H9 (cell line): ENCODE data around the gene FKBP8. TPM values are rescaled to one million over a fixed set of nuclear protein-coding genes. Genes with fewer than 3 reads are reported as not detected.
A peak's percentile ranks its signal among the peaks of the same experiment; 100 is the strongest.

ENCODE experiments used
- DNase-seq: peaks from one replicate; pipeline ENCODE4 v3.0.0-alpha.2; 2017
- H2AFZ ChIP-seq: one replicate; pipeline ENCODE4 v1.6.1; 2013; ENCODE audit warnings: mild to moderate bottlenecking, low read length, control low read depth, moderate library complexity
- H2AK5ac ChIP-seq: 2 replicates; pipeline ENCODE4 v1.6.1; 2013; ENCODE audit warnings: low read length, control low read depth, mixed read lengths; ENCODE audit not compliant: insufficient read length
- H2BK120ac ChIP-seq: one replicate; pipeline ENCODE4 v1.6.1; 2013; ENCODE audit warnings: low read depth, mild to moderate bottlenecking, low read length, control low read depth, inconsistent platforms; ENCODE audit not compliant: poor library complexity, severe bottlenecking
- H2BK12ac ChIP-seq: 2 replicates; pipeline ENCODE4 v1.6.1; 2013; ENCODE audit warnings: low read length, control low read depth, mixed read lengths, low read depth; ENCODE audit not compliant: insufficient read length
- H2BK15ac ChIP-seq: 2 replicates; pipeline ENCODE4 v1.6.1; 2013; ENCODE audit warnings: low read depth, low read length, control low read depth
- H2BK20ac ChIP-seq: one replicate; pipeline ENCODE4 v1.6.1; 2013; ENCODE audit warnings: low read depth, mild to moderate bottlenecking, low read length, control low read depth, inconsistent platforms; ENCODE audit not compliant: poor library complexity, severe bottlenecking
- H2BK5ac ChIP-seq: 2 replicates; pipeline ENCODE4 v1.6.1; 2013; ENCODE audit warnings: low read length, control low read depth, mixed read lengths; ENCODE audit not compliant: insufficient read length
- H3K14ac ChIP-seq: 2 replicates; pipeline ENCODE4 v1.6.1; 2013; ENCODE audit warnings: low read length, control low read depth; ENCODE audit not compliant: insufficient read depth
- H3K18ac ChIP-seq: 2 replicates; pipeline ENCODE4 v1.6.1; 2013; ENCODE audit warnings: low read depth, mild to moderate bottlenecking, mixed read lengths, low read length, control low read depth; ENCODE audit not compliant: insufficient read length
- H3K23ac ChIP-seq: 2 replicates; pipeline ENCODE4 v1.6.1; 2013; ENCODE audit warnings: low read length, control low read depth, mixed read lengths, low read depth; ENCODE audit not compliant: insufficient read length
- H3K23me2 ChIP-seq: 2 replicates; pipeline ENCODE4 v1.6.1; 2013; ENCODE audit warnings: low read depth, mild to moderate bottlenecking, mixed read lengths, low read length, control low read depth; ENCODE audit not compliant: insufficient read length, poor library complexity, severe bottlenecking
- H3K27ac ChIP-seq: 2 replicates; pipeline ENCODE4 v1.5.1; 2013; ENCODE audit warnings: low read length, control low read depth, mixed read lengths, low read depth; ENCODE audit not compliant: insufficient read length
- H3K27me3 ChIP-seq: 2 replicates; pipeline ENCODE4 v1.6.1; 2013; ENCODE audit warnings: low read length, control low read depth, inconsistent platforms; ENCODE audit not compliant: insufficient read depth
- H3K4ac ChIP-seq: 2 replicates; pipeline ENCODE4 v1.6.1; 2013; ENCODE audit warnings: low read depth, mild to moderate bottlenecking, control low read depth, inconsistent platforms, low read length, moderate library complexity
- H3K4me1 ChIP-seq: 2 replicates; pipeline ENCODE4 v1.6.1; 2013; ENCODE audit warnings: low read length, control low read depth, inconsistent platforms; ENCODE audit not compliant: insufficient read depth
- H3K4me2 ChIP-seq: 2 replicates; pipeline ENCODE4 v1.6.1; 2013; ENCODE audit warnings: low read length, control low read depth, mixed read lengths; ENCODE audit not compliant: insufficient read length, insufficient read depth
- H3K56ac ChIP-seq: 2 replicates; pipeline ENCODE4 v1.6.1; 2013; ENCODE audit warnings: low read depth, mild to moderate bottlenecking, mixed read lengths, low read length, control low read depth; ENCODE audit not compliant: insufficient read length
- H3K79me1 ChIP-seq: 2 replicates; pipeline ENCODE4 v1.6.1; 2013; ENCODE audit warnings: low read depth, mild to moderate bottlenecking, moderate library complexity, low read length, control low read depth, inconsistent platforms; ENCODE audit not compliant: insufficient read depth, poor library complexity, severe bottlenecking
- H3K79me2 ChIP-seq: 2 replicates; pipeline ENCODE4 v1.6.1; 2013; ENCODE audit warnings: low read length, control low read depth, inconsistent platforms; ENCODE audit not compliant: insufficient read depth
- H3K9ac ChIP-seq: 2 replicates; pipeline ENCODE4 v1.6.1; 2013; ENCODE audit warnings: low read length, control low read depth, mixed read lengths; ENCODE audit not compliant: insufficient read length; ENCODE audit errors: extremely low read depth
- H3K9me3 ChIP-seq: one replicate; pipeline ENCODE4 v1.6.1; 2013; ENCODE audit warnings: low read depth, low read length, inconsistent platforms; ENCODE audit not compliant: control insufficient read depth
- H3T11ph ChIP-seq: one replicate; pipeline ENCODE4 v1.6.1; 2013; ENCODE audit warnings: mild to moderate bottlenecking, low read length, control low read depth, inconsistent platforms
- H4K20me1 ChIP-seq: one replicate; pipeline ENCODE4 v1.6.1; 2013; ENCODE audit not compliant: control insufficient read depth, insufficient read length, insufficient read depth
- H4K5ac ChIP-seq: 2 replicates; pipeline ENCODE4 v1.6.1; 2013; ENCODE audit warnings: low read depth, mild to moderate bottlenecking, mixed read lengths, low read length, control low read depth; ENCODE audit not compliant: insufficient read length
- H4K8ac ChIP-seq: replicated peaks from 2 replicates; pipeline ENCODE4 v1.6.1; 2013; ENCODE audit warnings: low read length, control low read depth, mixed read lengths, low read depth; ENCODE audit not compliant: insufficient read length
- H4K91ac ChIP-seq: 2 replicates; pipeline ENCODE4 v1.6.1; 2013; ENCODE audit warnings: low read depth, mild to moderate bottlenecking, moderate library complexity, mixed read lengths, low read length, control low read depth; ENCODE audit not compliant: insufficient read length
- H3K27ac Mint-ChIP-seq, 3 experiments: 2 replicates in 2 of 3; 3 replicates in 1 of 3; pipeline ENCODE4 v1.8.0; 2020 to 2021; ENCODE audit warnings: mixed read lengths in 3 of 3, mild to moderate bottlenecking in 1 of 3, moderate library complexity in 1 of 3
- H3K27me3 Mint-ChIP-seq: 2 replicates; pipeline ENCODE4 v1.8.0; 2021; ENCODE audit warnings: low read depth, mild to moderate bottlenecking, moderate library complexity, mixed read lengths
- H3K36me3 Mint-ChIP-seq, 3 experiments: 2 replicates in 2 of 3; 3 replicates in 1 of 3; pipeline ENCODE4 v1.8.0; 2020 to 2021; ENCODE audit warnings: low read depth in 3 of 3, mixed read lengths in 3 of 3; ENCODE audit not compliant: insufficient read depth in 1 of 3
- H3K4me1 Mint-ChIP-seq, 2 experiments: 2 replicates each; pipeline ENCODE4 v1.8.0; 2020; ENCODE audit warnings: mixed read lengths in 2 of 2
- H3K4me3 Mint-ChIP-seq, 2 experiments: 2 replicates in 1 of 2; 3 replicates in 1 of 2; pipeline ENCODE4 v1.8.0; 2020 to 2021; ENCODE audit warnings: mild to moderate bottlenecking in 2 of 2, mixed read lengths in 2 of 2, moderate library complexity in 1 of 2
- H3K9me3 Mint-ChIP-seq, 2 experiments: 2 replicates in 1 of 2; 3 replicates in 1 of 2; pipeline ENCODE4 v1.8.0; 2020; ENCODE audit warnings: mild to moderate bottlenecking in 2 of 2, mixed read lengths in 2 of 2, moderate library complexity in 1 of 2
- WGBS: extraction: QIAGEN DNeasy Blood & Tissue Kit; methylation state at CpG from one replicate; pipeline ENCODE4 v1.1.7; 2013; ENCODE audit warnings: missing lambda C conversion rate, low lambda C conversion rate, mixed read lengths; ENCODE audit not compliant: insufficient read length; ENCODE audit errors: extremely low coverage; 5-methylcytosine and 5-hydroxymethylcytosine counted together
- total RNA-seq: library from RNA; stranded (reverse); gene quantifications from 2 replicates; pipeline ENCODE4 v1.2.1, GENCODE V29; 2021
- TF ChIP-seq, protein P1 (sequence below): fragments of 200-600 bp; sonication (generic); conservative IDR thresholded peaks from 3 replicates; pipeline ENCODE4 v1.8.0; 2021; ENCODE audit warnings: antibody characterized with exemption, mild to moderate bottlenecking

FKBP8 gene
- total RNA-seq, 1 experiment from 2014 or later, result 308 TPM

DNA sequence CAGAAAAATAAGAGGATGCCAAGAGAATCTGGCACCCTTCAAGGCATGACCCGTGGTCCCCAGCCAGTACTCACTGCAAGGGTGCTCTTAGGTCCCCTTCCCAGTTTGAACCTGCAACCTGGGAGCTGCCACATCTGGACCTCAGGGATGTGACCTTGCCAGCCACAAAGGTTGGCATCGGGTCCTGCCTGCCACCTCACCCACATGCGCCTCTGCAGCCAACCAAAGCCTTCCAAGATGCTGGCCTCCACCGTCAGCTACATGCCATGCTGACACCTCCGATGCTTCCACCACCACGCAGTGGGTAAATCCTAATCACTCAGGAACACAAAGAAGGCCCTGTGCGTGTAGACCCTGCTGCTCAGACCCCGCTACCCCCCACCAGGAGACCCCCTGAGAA is 56.6 kb downstream of the FKBP8 start:
- Histone ChIP-seq H2BK120ac (no peak overlapping the region), H3K9ac (no peak overlapping the region), H2BK12ac (no peak overlapping the region), H3K18ac (no peak overlapping the region), H2BK20ac (no peak overlapping the region), H4K8ac (no peak overlapping the region), H3T11ph (no peak overlapping the region), H3K27ac (no peak overlapping the region), H3K14ac (no peak overlapping the region), H4K5ac (no peak overlapping the region), H2BK5ac (no peak overlapping the region), H3K4ac (no peak overlapping the region), H3K23ac (no peak overlapping the region), H4K91ac (no peak overlapping the region), H3K9me3 (no peaks in the 10 kb centered on the region), H2BK15ac (no peak overlapping the region), H2AFZ (no peak overlapping the region), H3K56ac (no peak overlapping the region), H3K23me2 (no peaks in the 10 kb centered on the region), H3K79me2 (no peaks in the 10 kb centered on the region; the same call in 1 of the 2 replicates), H3K4me1 (no peaks in the 10 kb centered on the region), H3K79me1 (no peaks in the 10 kb centered on the region), H4K20me1 (peaks cover 2% of the 10 kb centered on the region), H3K27me3 (no peaks in the 10 kb centered on the region), H2AK5ac (no peak overlapping the region), H3K4me2 (no peak overlapping the region)
- Mint-ChIP-seq H3K36me3 (peaks cover 2 to 3% (median 3%) of the 10 kb centered on the region in 3 experiments; a peak in 3 of 7 replicates), H3K4me3 (no peak overlapping the region), H3K9me3 (no peaks in the 10 kb centered on the region; a peak in 1 of 5 replicates), H3K27me3 (no peaks in the 10 kb centered on the region), H3K4me1 (peaks cover 27 to 39% of the 10 kb centered on the region in 2 experiments), H3K27ac (peak overlapping the region; percentile 7 to 61 (median 35); a peak in 2 of 7 replicates)
- TF ChIP-seq, protein P1, sequence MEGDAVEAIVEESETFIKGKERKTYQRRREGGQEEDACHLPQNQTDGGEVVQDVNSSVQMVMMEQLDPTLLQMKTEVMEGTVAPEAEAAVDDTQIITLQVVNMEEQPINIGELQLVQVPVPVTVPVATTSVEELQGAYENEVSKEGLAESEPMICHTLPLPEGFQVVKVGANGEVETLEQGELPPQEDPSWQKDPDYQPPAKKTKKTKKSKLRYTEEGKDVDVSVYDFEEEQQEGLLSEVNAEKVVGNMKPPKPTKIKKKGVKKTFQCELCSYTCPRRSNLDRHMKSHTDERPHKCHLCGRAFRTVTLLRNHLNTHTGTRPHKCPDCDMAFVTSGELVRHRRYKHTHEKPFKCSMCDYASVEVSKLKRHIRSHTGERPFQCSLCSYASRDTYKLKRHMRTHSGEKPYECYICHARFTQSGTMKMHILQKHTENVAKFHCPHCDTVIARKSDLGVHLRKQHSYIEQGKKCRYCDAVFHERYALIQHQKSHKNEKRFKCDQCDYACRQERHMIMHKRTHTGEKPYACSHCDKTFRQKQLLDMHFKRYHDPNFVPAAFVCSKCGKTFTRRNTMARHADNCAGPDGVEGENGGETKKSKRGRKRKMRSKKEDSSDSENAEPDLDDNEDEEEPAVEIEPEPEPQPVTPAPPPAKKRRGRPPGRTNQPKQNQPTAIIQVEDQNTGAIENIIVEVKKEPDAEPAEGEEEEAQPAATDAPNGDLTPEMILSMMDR, result no peak
- no CpG with 5 or more reads among the region's 8 CpGs for WGBS
- no peak for DNase-seq
